GM19372 (cell line): ENCODE results near the gene DNAJB6.

Experiments
- ATAC-seq: cut with Tn5 transposase; IDR thresholded peaks from one replicate; pipeline ENCODE4 v1.9.1; 2021; ENCODE audit warnings: mild to moderate bottlenecking, low read depth, moderate library complexity; ENCODE audit not compliant: unreplicated experiment

Gene DNAJB6

DNA sequence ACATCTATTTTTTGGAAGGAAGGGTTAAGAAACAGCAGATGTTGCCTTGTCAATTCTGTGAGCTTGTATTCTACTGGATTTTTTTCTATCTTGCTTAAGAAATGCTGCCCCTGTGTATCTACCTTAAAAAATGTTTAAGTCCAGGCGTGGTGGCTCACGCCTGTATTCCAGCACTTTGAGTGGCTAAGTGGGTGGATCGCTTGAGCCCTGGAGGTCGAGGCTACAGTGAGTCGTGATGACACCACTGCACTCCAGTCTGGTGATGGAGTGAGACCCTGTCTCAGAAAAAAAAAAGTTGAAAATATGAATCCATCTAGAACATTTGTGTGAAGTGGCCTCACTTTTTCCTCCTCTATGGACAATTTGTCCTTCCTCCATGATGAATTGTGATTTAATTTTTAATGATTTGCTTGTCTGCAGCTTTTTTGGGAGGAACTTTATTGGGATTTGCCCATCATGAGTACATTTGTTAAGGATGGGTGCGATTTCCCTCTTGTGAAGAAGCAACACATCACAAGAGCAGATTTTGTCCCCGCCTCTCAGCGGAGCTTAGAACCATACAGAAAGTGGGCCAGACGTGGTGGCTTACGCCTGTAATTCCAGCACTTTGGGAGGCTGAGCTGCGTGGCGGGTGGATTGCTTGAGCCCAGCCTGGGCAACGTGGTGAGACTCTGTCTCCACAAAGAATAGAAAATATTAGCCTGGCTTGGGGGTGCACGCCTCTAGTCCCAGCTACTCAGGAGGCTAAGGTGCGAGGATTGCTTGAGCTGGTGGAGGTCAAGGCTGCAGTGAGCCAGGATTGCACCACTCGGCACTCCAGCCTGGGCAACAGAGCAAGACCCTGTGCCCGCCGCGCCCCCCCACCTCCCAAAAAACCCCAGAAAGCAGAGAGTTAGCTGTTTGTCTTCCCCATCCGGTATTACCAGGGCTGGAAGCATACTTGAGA is 57.7 kb downstream of the DNAJB6 start:
- ATAC-seq, result no peak

- no peak for ATAC-seq
Observed at GRCh38 chr7:157395206-157395605, 58.4 kb downstream of the DNAJB6 start.

- no peak for ATAC-seq
Observed at GRCh38 chr7:157396316-157397035, 59.7 kb downstream of the DNAJB6 start.

- no peak for ATAC-seq
Observed at GRCh38 chr7:157397036-157397720, 60.4 kb downstream of the DNAJB6 start.

DNA sequence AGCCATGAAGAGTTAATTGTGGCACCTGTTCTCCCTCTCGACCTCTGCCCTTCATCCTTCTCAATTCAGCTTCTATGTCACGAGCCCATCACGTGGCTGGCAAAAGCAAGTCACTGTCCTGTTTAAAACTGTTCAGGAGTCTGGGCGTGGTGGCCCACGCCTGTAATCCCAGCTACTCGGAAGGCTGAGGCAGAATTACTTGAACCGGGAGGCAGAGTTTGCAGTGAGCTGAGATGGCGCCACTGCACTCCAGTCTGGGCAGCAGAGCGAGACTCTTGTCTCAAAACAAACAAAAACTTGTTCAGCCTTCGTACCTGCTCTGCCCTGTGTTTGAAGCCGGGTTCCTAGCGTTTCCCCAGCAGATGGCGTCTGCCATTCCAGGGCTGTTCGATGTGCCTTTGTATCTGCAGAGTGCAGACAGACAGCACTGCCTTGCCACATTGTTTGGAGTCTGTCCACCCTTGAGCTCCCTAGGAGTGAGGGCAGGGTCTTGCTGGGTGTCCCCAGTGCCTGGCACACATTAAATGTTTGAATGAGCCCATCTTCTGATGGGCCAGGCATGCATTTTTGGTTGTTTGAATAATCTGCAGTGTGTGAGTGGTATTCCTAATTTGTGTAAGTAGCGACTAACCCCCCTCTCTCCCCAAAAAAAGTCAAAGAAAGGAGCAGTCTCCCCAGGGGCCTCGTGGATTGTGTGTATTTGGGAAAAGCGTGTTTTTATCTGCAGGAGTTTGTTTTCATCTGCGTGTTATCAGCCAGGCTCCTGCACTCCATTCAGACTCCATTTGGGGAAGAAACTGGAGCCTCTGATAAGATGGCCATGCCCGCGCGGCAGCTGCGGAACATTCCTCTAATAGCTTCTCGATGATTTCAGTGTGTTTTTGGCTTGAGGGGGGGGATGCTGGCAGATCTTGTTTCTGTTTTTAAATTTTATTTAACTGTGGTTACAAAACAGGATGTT is 61.2 kb downstream of the DNAJB6 start:
- no peak for ATAC-seq

GRCh38 chr7:157399086-157399687 is 62.4 kb downstream of the DNAJB6 start:
- no peak for ATAC-seq

DNA sequence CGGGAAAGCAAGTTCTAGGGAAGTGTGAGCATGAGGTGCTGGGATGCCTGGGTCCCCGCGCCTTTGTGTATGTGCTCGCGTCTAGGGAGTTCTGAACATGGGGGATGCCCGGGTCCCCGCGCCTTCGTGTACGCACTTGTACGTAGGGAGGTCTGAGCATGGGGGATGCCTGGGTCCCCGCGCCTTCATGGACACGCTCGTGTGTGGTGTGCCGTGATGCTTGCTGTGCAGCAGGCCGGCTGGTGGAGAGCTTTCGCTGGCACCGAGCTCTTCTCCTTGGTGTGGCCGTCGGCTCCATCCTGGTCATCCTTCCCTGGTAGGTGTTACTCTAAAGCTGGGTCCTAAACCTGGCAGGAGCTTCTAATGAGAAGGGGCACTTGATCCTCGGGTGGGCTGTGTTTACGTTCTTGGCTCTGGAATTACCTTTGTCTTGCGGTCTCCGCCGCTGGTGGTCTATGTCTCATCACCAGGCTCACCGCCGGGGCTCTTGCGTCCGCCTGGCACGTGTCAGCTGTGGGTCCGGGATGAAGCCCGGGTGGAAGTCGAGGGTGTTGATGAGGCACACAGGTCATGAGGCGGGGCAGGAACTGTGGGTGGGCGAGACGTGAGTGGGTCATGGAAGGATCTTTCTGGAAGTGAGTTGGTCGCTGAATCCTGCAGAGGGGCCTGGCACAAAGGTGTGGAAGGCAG is 63.5 kb downstream of the DNAJB6 start:
- no peak for ATAC-seq

DNA sequence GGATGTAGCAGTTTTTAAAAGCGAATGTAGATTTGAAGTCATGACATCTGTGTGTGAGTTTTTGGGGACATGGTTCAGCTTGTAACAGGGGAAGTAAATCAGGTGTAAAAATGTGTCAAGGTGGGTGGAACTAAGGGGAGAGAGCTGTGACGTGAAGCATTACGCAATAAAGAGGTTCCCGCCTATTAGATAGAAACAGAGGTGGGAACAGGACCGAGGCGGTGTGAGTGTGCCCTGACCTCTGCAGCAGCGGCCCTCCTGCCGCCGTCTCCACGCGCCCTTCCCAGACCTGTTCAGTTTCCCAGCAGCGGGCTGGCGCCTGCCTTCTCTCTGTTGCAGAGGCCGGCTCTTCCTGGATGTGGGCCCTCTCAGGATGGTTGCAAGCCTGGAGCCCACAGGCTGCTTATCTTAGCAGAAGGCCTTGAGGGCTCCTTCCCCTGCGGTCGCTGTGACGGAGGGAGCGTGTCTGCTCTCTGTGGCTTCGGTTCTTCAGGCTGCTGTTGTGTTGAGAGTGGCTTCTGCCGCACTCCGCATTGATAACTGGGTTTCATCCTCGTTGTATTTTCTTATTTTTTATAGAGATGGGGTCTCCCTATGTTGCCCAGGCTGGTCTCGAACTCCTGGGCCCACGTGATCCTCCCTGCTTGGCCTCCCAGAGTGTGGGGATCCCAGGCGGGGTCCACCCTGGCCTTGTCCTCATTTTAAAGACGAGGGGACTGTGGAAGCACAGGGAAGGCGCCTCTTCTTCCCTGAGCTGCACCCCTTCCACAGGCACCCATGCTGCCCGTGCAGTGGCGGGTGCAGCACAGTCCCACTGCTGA is 65.0 kb downstream of the DNAJB6 start:
- ATAC-seq, result no peak

GRCh38 chr7:157402388-157402703 is 65.5 kb downstream of the DNAJB6 start:
- no peak for ATAC-seq

DNA sequence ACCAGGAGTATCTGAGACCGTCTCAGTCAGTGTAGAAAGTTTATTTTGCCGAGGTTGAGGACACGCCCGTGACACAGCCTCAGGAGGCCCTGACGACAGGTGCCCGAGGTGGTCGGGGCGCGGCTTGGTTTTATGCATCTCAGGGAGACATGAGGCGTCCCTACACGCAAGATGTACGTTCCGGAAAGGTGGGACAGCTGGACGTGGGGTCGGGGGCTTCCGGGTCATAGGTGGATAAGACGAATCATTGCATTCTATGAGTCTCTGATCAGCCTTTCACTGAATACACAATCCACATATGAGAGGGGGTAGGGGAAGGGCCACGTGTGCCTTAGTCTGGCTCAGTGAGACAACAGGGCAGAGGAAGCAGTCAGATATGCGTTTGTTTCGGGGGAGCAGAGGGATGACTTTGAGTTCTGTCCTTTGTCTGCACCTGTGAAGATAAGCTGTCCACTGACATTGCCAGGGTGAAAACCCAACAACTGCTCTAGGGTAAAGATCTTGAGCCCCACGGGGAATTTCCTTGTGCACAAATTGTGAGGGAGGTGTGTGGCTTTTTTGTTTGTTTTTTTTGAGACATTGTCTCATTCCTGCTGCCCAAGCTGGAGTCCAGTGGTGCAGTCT is 66.2 kb downstream of the DNAJB6 start:
- no peak for ATAC-seq

GRCh38 chr7:157403646-157404401 is 67.0 kb downstream of the DNAJB6 start:
- no peak for ATAC-seq

DNA sequence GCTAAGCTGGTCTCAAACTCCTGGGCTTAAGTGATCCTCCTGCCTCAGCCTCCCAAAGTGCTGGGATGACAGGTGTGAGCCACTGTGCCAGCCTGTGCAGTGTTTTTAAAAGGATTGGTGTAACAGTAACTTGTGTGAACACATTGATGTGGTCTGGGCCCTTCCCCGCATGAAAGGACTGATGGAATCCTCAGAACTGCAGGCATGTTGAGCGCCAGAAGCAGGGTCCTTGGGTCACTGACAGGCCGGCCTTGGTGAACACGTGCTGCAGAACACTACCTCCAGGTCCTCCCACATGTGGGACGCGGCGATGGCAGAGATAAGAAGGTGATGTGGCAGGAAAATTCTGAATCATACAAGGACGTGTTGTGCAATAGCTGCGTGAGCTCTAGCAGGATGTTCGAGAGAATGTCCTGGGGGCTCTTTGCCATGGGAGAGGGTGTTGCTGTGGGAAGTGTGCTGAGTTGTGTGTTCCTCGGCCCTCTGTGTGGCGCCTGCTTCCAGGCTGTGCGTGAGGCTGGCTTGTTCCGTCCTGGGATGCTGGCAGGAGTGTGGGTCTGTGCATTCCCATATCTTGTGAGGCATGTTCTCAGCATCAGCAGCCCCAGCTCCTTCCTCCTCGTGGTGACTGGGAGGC is 68.2 kb downstream of the DNAJB6 start:
- ATAC-seq, result no peak

GRCh38 chr7:157405501-157405900 is 68.7 kb downstream of the DNAJB6 start:
- ATAC-seq, result no peak

- ATAC-seq, result no peak
Observed at GRCh38 chr7:157405914-157406810, 69.4 kb downstream of the DNAJB6 start.

GRCh38 chr7:157406971-157407370 is 70.2 kb downstream of the DNAJB6 start:
- ATAC-seq, result no peak
